Hematopoietic multipotent progenitor cell treated with erythropoietin and hydrocortisone succinate and interleukin-3 and kit ligand, for 17 days (in vitro differentiated cells): ENCODE data around the gene CBFB.
"Not testable (repeated sequence)": the region's sequence is repeated elsewhere in the genome, so short reads cannot be mapped to it uniquely, and the experiment has no call there.

Source experiments
- DNase-seq: peaks from one replicate; pipeline ENCODE4 v3.0.0-alpha.2; 2015; ENCODE audit warnings: low spot score

The CBFB gene

DNA sequence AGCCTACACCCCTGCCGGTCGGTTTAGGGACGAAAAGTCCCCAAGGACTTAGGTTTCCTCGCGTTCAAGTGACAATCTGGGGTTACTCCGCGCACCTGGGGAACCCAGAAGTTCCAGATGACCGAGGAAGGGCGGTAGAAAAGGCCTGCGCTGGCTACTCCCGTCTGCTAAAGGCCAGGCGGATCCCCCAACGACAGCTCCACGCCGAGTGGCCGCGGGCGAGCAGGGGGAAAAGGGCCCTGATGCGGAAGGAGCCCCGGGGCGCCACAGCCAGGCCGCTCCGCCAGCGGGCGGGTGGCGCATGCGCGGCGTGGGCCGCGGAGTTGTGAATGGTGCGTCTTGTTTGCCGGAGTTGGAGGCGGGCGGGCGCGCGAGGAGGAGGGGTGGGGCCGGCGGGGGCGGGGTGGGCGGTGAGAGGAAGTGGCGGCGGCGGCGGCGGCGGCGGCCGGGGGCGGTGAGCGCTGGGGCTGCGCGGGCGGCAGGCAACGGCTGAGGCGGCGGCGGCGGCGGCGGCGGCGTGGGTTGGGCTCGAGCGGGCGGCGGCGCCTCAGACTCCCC lies at the start of gene CBFB:
Gene CBFB (plus strand): TSS at position 454 of the 558 bp plus-strand sequence. CDS start 259 bp downstream, outside the sequence.
- DNase-seq = peak; percentile 21

DNA sequence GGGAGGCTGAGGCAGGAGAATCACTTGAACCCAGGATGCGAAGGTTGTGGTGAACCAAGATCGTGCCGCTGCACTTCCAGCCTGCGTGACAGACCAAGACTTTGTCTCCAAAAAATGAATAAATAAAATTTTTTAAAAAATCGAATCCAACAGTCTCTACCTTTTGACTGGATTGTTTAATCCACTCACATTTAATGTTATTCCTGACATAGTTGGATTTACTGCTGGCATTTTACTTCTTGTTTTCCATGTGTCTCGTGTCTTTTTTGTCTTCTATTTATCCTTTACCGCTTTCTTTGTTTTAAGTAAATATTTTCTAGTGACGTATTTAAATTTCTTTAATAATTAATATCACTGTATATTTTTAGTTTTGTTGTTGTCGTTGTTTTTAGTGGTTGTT lies 45.9 kb upstream of the CBFB start:
- no peak for DNase-seq

DNA sequence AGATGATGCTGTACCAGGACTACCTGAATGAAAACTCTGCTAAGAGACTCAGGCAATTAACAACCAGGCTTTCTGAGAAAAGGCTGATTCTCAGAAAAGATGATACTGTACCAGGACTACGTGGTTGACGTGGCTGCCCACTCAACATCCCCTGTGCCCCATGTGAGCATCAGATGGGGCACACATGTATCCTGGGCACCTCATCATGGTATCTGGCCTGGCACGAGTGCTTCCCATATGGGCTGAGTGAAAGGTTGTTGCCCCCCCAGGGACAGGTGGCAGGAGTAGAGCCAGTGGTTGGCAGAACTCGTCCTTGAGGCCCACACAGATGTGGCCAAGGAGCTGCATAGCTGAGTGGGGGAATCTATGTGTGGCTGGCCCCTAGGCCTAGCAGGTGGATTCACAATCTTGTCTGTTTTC lies 44.0 kb upstream of the CBFB start:
- no peak for DNase-seq

DNA sequence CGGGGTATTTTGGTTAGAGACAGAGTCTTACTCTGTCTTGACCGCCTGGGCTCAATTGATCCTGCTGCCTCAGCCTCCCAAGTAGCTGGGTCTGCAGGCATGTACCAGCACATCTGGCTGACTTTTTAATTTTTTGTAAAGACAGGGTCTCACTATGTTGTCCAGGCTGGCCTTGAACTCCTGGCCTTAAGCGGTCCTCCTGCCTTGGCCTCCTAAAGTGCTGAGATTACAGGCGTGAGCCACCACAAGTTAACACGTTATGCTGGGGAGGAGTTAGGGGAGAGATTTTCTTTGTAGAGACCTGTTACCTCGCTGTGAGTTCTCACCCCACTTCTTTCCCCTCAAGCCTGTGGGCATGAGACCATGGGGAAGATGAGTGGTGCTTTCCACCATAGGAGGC lies 42.4 kb upstream of the CBFB start:
- no peak for DNase-seq

GRCh38 chr16:66988197-66988788 lies 40.7 kb upstream of the CBFB start, which contains the start of gene CES4A:
CES4A (plus strand) TSS chr16:66988589; CDS start chr16:66988773, 184 bp downstream.
- no peak for DNase-seq

GRCh38 chr16:66991545-66992077 lies 37.3 kb upstream of the CBFB start:
- DNase-seq = no peak

GRCh38 chr16:66993558-66993957 lies 35.4 kb upstream of the CBFB start:
- DNase-seq = not testable (repeated sequence)

- no peak for DNase-seq
These were observed 32.5 kb upstream of the CBFB start for GRCh38 chr16:66996324-66996982.

DNA sequence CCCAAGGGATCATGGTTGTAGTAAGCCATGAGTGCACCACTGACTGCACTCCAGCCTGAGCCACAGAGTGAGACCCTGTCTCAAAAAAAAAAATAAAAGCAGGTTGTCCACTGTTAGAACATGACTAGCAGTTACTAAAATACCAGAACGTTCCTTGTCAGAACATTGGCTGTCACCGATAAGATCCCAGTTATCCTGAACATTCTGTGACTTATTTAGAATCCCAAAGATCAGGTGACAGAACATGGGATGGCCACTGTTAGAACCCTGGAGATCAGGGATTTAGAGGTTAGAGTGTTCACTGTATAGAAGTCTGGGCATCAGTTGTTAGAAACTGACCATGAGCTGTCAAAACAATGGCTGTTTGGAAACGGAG lies 32.0 kb upstream of the CBFB start:
- DNase-seq = no peak

DNA sequence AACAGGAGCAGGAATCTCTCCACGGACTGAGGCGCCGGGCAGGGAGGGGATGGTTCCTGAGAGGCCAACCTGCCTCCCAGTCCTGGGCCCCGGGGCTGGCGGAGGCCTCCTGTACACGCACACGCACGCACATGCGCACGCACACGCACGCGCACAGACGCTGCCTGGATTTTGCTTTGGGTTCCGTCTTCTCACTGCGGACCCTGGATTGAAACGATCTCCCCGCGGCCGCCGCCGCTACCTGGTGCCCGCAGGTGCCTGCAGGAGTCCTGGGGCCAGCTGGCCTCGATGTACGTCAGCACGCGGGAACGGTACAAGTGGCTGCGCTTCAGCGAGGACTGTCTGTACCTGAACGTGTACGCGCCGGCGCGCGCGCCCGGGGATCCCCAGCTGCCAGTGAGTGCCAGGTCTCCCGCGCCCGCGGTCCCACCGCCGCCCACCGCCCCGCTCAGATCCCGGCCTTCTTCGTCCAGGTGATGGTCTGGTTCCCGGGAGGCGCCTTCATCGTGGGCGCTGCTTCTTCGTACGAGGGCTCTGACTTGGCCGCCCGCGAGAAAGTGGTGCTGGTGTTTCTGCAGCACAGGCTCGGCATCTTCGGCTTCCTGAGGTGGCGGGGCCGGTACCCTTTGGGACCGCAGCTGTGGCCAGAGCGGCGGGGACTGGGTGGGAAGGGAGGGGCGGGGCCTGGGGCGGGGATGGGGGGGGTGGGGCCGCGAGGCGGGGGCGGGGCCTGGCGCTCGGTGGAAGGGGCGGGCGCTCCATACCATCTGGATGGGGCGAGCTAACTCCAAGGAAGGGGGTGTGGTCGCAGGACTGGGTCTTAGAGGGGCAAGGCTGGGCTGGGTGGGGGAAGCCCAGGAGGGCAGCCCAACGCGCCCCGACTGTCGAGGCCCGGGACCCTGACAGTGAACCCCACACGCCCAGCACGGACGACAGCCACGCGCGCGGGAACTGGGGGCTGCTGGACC lies 28.3 kb upstream of the CBFB start:
- no peak for DNase-seq

DNA sequence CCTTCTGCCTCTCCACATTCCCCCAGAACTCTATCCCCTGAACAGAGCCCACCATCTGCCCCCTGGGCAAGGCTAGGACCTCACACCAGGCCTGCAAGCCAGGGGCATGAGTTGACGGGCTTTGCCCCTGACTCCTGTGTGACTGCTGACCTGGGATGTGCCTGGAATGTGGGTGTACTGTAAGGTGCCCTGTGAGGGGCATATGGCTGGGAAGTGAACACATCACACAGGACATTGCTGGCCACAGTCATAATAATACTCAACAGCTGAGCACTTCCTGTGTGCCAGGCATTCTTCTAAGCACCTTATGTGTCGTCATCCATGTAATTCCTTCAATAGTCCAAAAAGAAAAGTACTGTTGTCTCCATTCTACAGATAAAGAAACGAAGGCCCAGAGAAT lies 27.2 kb upstream of the CBFB start:
- DNase-seq = no peak

- DNase-seq = no peak
These were observed 21.9 kb upstream of the CBFB start for GRCh38 chr16:67006930-67007658.

DNA sequence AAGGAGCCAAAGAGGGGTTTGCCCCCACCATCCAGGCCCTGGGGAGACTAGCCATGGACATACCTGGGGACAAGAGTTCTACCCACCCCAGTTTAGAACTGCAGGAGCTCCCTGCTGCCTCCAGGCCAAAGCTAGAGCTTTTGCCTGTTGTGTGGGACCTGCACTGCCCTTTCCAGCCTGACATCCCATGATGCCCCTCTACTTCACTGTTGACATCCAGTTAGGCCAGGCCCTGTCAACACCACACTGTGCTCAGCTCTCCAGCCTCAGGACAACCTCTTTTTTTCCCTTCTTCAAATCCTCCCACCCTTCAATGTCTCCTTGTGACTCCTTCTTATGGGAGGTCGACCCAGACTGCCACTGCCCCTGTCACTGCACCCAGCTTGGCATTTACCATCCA lies 19.8 kb upstream of the CBFB start:
- DNase-seq = no peak

GRCh38 chr16:67011274-67011673 lies 17.7 kb upstream of the CBFB start:
- no peak for DNase-seq

- no peak for DNase-seq
These were observed 15.6 kb upstream of the CBFB start for GRCh38 chr16:67013233-67013822.

GRCh38 chr16:67013823-67014633 lies 14.9 kb upstream of the CBFB start:
- no peak for DNase-seq

- no peak for DNase-seq
These were observed 14.2 kb upstream of the CBFB start for GRCh38 chr16:67014634-67015312.

DNA sequence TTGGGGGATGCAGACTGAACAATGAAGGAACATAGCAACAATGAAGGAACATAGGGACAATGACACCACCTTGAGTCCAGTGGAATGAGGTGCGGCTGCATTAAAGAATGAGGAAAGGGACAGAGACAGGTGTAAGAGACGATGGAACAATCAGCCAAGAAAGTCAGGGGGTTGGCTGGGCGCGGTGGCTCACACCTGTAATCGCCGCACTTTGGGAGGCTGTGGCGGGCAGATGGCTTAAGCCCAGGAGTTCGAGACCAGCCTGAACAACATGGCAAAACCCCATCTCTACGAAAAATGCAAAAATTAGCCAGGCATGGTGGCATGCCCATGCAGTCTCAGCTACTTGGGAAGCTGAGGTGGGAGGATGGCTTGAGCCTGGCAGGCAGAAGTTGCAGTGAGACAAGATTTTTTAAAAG lies 13.6 kb upstream of the CBFB start:
- no peak for DNase-seq

DNA sequence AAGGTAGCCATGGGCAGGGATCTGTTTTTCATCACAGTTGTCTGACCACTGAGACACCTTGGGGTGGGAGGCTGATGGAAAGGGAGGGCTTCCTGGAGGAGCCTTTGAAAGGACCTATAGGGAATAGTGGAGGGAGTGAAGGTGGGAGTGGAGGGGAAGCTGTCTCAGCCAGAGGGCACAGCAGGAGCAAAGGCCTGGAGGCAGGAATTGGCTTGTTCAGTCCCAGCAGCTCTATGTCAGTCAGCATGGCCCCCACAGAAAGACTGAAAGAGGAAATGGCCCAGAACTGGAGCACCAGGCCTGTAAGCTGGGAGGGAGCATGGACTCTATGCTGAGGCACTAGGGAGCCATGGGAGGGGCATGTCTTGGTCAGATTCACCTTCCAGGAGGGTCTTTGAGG lies 12.8 kb upstream of the CBFB start:
- no peak for DNase-seq
